22Rv1 (cell line): ENCODE results near the gene ROGDI.

Source experiments
- ZFX ChIP-seq: fragments of 450-650 bp; IDR thresholded peaks from 2 replicates; pipeline ENCODE4 v1.6.1; 2017; ENCODE audit warnings: antibody characterized with exemption, borderline replicate concordance
- TF ChIP-seq, protein P1 (sequence below): fragments of 450-650 bp; IDR thresholded peaks from 2 replicates; pipeline ENCODE4 v1.5.1; 2017; ENCODE audit warnings: mild to moderate bottlenecking

DNA sequence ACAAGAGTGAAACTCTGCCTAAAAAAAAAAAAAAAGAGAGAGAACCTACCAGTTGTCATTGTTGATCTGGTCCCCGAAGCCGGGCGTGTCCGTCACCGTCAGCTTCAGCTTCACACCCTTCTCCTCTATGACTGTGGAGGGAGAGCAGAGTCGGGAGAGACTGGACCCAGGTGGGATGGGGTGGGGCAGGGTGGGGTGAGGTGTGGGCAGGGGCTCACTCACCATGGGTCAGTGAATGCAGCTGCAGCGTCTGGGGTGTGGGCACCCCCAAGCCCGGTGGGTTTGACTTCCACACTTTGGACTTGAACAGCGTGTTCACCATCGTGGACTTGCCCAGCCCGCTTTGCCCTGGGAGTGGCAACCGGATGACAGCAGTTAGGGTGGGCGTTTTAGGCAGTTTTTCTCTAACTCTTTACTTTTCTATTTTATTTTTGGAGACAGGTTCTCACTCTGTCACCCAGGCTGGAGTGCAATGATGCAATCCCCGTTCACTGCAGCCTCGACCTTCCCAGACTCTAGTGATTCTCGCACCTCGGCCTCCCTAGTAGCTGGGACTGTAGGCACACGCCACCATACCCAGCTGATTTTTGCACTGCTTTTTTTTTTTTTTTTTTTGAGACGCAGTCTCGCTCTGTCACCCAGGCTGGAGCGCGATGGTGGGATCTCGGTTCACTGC is 16.5 kb downstream of the ROGDI start:
- TF ChIP-seq, protein P1, sequence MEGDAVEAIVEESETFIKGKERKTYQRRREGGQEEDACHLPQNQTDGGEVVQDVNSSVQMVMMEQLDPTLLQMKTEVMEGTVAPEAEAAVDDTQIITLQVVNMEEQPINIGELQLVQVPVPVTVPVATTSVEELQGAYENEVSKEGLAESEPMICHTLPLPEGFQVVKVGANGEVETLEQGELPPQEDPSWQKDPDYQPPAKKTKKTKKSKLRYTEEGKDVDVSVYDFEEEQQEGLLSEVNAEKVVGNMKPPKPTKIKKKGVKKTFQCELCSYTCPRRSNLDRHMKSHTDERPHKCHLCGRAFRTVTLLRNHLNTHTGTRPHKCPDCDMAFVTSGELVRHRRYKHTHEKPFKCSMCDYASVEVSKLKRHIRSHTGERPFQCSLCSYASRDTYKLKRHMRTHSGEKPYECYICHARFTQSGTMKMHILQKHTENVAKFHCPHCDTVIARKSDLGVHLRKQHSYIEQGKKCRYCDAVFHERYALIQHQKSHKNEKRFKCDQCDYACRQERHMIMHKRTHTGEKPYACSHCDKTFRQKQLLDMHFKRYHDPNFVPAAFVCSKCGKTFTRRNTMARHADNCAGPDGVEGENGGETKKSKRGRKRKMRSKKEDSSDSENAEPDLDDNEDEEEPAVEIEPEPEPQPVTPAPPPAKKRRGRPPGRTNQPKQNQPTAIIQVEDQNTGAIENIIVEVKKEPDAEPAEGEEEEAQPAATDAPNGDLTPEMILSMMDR, result no peak
- no peak for TF ChIP-seq ZFX
